Fibroblast of upper back skin (primary cell): ENCODE data around the gene TARS3.
"Not testable (repeated sequence)": the region's sequence is repeated elsewhere in the genome, so short reads cannot be mapped to it uniquely, and the experiment has no call there.

Experiments
- DNase-seq: peaks from one replicate; pipeline ENCODE4 v3.0.0-alpha.2; 2013

Gene TARS3

DNA sequence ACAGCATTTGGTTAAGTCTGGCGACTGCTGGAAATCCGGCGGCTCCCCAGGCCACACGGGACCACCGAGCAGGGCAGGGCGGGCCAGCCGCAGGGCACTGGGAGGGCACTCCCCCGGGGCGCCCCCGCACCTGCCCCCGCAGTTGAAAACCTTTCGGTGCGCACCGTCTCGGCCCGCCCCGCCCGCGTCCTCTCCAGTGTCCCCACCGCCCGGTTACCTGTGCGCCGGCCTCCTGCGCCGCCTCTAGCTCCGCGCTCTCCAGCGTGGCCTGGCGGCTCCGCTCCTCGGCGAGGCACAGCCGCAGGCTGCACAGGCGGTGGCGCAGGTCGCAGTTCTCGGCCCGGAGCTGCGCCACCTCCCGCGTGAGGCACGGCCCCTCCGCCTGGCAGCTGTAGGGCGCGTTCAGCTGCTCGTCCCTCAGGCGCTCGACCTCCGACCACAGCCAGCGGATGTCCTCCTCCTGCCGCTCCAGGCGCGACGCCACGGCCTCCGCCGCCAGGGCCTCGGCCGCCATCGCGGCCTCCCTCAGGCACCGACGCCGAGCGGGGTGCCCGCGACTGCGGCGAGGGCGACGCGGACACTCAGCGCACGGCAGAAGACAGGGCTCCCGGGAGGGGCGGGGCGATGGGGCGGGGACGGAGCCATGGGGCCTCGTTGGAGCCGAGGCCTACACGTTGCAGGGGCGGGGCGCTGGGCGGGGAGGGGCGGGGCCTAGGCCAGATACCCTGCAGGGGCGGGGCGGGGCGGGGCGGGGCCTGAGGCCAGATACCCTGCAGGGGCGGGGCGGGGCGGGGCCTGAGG, at the start of gene TARS3:
TARS3 (minus strand) TSS at position 600 of the 801 bp plus-strand sequence; CDS start at position 514, 86 bp downstream.
- peak; percentile 87 for DNase-seq

DNA sequence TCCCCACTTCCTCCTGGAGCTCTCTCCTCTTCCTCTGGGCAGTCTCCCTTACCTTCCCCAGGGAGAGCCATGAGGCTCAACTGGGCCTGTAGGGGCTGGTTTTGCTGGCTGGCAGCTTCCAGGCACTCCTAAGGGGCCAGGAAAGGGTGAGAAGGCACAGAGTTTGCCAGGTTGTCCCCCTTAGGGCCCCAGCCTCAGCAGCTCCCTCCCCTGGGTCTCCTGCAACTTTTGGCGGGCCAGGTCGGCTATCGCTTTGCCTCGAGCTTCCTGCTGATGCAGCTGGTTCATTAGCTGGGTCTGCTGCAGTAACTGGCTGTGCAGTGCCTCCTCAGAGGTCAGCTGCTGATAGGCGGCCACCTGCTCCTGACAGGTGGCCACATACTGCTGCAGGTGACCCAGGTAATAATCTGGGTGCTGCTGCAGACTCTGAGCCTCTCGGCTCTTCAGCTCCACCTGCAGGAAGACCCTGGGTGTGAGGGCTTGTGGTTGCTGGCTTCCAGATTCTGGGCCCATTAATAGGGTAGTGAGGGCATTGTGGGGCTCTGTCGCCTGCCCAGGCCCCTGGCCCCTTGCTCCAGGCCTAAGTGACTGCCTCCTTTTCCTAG, 49.3 kb upstream of the TARS3 start:
- DNase-seq = no peak

DNA sequence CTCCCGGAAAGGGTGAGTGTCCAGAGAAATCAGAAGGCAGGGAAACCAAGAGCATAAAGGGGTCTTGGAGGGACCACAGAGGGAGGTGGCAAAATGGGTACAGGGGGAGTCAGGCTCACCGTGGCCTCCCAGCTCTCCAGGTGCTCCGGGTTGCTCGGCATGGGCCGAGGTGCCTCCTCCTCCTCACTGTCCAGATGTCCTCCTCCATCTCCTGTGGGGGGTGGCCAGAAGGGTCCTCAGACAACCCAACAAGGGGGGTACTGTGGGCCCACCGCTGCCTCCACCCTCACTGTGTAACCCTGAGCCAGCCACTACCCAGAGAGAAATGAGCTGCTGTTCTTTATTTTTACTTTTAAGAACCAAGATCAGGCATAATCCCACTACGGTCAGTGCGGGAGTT, 48.6 kb upstream of the TARS3 start:
- DNase-seq = no peak

DNA sequence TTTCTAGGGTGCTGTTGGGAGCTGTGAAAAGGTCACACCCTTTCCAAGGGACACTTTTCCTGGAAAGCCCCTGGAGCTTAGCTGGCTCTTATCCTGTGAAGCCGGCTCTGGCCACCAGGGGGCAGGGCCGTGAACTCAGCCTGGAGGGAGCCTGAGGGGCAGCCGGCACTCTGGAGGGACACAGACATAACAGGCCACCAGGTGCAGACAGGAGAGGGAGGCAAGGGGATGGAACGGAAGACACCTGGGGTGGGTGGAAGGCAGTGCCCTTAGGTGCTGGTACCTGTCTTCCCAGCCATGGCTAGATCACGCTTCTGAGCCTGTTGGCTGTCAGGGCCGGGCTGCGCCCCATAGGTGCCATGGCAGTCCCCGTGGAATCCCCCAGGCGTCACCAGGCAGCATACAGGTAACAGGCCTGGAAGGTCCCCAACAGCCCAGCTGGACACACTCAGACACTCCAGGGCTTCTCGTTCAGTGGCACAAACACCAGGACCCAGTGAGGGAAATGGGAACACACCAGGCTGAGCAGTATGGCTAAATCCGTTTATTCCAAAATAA, 42.9 kb upstream of the TARS3 start:
- not testable (repeated sequence) for DNase-seq

DNA sequence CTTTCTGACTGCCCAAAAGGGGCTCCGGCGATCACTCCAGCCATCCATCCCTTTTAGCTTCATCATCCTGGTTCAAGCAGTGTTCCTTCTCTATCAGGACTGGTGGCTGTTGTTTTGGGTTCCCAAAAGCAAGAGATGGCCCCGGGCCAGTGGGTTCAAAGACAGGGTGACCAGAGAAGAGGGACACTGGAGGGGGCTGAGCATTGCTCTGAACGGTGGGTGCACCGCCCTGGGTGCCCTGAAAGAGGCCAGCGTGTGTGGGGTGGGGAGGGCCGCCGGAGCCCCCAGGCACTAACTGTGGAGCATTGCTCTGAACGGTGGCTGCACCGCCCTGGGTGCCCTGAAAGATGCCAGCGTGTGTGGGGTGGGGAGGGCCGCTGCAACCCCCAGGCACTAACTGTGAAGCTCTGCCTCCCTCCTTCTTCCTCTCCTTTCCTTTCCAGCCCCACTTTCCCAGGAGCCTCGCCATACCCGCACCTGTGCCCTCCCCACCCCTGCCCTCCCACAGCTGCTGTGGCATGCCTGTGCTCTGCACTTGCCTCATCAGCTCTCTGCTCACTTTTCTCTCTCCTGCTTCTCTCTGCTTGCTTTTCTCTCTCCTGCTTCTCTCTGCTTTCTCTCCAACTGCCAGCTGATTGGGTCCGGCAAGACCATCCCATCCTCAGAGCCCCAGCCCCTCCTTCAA, 41.6 kb upstream of the TARS3 start:
- no peak for DNase-seq

DNA sequence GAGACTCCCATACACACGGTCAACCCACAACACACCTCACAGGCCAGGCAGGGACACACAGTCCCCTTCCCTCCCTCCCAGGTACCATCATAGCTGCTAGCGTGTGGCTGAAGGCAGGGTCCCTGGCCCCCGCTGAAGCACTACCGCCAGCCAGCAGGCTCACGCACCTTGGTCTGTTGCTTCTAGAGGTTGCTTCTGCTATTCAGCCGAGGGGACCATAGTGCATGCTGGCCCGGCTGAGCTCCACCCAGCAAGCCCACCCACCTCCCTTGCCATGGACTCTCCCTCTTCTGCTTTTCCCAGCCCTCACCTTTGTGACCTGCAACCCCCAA, 41.0 kb upstream of the TARS3 start:
- not testable (repeated sequence) for DNase-seq

DNA sequence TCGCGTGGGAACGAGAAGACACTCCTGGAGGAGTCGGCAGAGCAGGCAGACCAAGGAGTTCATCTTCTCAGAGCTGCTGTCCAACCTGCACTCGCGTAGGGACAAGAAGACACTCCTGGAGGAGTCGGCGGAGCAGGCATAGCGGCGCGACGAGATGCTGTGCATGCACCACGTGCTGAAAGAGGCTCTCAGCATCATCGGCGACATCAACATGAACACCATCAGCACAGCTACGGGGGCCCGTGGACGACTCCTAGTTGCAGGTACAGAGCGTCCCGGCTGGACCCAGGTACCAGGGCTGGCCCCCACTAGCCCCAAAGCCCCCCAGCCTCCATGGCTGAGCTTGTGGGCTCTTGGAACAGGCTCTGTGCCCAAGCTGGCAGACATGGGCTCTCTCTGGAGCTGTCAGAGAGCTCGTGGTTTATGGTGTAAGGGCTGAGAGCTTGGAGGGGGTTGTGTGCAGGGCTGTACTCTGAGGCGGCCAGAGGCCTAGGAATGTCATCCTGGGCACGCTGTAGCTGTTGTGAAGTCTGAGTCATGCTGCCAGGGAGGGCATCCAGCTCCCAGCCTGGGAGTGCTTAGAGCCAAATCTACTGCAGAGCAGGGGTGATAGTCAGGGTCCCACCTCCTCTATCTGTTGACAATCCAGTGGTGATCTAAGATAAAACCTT, 40.5 kb upstream of the TARS3 start:
- not testable (repeated sequence) for DNase-seq

DNA sequence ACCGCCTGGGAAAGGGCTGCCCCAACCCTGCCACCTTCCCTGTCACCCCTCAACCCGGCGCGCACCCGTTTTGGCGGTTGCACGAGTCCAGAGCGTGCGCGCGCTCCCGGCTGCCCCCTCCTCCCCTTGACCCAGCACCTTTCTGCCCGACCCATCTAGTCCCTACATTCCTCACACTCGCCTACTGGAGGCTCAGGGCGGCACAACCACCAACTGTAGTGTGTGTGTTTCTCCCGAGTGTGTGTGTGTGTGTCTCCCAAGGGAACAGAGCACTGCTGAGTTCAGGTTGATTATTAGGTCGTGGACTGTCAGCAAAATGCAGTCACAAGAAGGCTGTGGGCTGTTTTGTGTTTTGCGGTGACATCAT, 22.4 kb upstream of the TARS3 start:
- not testable (repeated sequence) for DNase-seq

DNA sequence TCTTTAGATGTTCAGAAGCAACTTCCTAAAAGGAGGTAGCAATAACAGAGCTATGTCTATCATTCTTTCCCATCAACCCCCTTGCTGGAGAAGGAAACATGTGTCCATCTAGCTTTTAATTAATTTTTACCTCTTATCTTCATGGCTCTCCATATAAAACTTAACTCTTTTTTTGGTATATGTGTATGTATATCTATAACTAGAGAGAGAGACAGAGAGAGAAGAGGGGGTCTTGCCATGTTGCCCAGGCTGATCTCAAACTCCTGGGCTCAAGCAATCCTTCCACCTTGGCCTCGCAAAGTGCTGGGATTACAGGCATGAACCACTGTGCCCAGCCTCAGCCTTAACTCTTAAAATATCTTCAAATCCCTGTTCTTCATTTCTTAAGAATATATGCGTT, 10.6 kb upstream of the TARS3 start:
- not testable (repeated sequence) for DNase-seq

DNA sequence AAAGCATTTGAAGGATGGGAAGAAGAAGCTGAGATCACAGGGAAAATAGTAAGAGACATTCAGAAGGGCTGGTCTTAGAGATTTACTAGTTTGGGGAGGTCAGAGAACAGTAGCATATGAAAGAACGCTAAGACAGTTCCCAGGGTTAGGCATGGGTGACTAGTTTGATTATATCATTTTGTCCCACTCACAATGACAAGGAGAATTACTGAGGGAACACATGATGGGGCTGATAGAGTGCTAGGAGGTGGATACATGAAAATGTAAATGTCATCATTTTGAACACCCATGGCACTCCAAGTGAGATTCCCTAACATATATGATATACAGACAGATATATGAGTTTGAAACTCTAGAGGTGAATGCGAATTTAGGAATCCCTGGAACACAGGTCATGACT, 9.3 kb upstream of the TARS3 start:
- DNase-seq = no peak

DNA sequence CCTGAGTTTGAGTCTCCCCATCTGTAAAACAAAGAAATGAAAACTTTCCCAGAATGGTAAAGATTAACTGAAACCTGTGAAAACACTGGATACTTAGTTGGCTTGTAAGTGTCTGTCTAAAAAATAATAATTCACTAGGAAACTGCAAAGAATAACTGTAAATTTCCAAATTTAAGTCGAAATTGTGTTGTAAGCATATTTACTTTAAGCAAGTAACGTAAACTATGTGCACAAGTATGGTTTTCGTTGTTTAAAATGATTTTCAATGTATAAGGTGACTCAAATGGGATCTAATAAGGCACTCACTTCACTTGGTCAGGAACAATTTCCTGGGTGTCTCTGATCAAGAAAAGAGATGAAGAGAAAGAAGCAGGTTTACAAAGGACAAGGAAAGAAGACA, 8.5 kb upstream of the TARS3 start:
- no peak for DNase-seq

DNA sequence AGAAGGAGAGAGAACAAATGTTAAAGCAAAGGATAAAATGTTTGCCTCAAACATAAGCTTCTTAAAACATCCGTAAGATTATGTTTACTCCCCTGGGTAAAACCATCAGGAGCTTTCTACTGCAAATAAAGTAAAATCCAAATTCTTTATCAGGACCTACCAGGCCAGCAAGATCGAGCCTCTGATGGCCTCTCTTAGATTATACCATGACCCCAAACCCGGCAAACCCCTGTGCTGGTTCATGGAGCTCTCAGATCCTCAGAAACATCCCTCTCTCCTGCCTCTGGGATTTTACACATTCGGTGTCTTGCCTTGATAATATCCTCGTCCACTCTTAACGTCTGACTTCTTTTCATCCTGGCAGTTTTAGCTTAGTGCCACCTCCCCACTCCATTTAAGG, 7.5 kb upstream of the TARS3 start:
- DNase-seq = no peak

DNA sequence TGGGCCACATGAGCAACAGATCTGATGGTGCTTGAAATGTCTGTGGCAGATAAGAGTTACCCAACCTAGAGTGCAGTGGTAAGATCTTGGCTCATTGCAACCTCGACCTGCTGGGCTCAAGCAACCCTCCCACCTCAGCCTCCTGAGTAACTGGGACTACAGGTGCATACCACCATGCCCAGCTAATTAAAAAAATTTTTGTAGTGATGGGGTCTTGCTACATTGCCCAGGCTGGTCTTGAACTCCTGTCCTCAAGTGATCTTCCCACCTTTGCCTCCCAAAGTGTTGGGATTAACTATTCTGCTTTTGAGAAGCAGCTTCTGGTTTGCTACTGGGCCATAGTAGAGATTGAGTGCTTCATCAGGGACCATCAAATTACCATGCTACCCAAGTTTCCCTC, 2.9 kb upstream of the TARS3 start:
- DNase-seq = no peak

DNA sequence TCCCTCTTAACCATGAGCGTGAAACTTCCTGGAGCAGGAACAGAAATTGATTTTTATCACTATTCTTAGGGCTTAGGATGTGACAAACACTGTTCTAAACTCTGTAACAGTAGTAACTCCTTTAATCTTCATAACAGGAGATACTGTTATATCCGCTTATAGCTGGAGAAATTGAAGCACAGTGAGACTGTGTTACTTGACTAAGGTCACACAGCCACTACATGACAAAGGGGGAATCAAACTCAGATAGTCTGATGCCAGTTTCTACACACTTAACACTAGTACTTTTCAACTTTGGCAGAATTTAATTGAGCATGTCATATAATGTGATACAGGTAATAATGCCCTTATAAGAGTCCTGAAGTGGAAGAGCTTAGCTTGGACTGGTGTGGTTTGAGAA, 800 bp upstream of the TARS3 start:
- DNase-seq = no peak

DNA sequence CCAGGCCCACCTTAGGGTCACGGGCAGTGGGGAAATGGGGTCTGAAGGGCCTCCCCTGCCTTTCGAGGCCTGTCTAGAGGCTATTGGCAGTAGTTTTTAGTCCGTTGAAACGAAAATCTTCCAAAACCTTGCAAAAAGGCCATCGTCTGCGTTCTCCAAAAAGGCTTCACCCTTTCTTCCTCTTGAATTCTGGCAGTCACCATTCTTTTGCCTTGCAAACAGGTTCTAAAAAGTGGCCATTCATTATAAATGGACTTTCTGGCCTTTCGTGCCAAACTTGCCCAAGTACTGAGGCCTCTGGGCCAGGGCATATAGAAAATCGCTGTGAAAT, 367 bp upstream of the TARS3 start:
- no peak for DNase-seq

DNA sequence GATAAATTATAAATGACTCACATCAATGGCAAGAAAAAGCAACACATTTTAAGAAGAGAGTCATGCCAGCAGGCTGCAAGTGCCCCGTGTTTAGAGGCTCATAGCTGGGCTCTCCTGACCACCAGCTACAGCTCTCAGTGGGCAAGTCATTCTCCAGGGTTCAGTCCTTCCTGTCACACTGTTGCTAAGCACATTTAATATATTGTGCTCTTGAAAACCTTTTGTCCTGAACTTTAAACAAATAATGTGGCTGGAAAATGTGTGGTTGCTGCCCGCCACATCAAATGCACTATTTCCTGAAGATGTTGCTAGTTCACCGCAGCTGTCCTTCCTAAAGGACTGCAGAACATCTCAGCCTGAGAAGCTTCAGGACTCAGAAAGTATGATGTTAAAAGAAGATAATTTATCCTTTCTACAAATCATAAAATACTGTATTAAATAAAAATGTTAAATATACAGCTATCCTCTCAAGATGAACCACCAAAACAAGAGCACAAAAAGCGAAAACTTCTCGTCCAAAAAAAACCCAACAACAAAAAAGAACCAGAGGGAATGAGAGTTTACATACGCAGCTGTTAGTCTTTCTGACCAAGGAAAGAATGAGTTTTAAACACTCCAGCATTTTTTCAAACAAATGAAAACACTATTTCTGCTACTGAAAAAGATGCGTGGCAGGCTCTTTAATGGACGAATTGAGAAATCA, 951 bp downstream of the TARS3 start:
- DNase-seq = peak; percentile 10

DNA sequence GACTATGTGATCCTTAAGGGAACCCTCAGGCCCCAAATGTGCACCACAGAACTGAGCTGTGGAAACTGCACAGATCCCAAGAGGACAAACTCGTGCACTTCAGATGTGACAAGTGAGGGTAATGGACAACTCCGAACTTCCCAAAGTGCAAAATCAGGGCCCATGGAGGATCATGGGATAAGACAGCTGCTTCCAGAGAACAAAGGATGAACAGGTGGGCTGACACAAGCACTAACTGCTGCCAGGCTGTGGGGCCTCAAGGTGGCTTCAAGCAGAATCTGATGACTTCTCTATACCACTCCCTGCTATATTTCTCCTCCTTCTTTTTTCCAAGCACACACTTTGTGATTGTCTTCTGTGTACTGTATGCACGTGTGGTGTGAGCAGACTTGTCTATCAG, 5.4 kb downstream of the TARS3 start:
- no peak for DNase-seq

DNA sequence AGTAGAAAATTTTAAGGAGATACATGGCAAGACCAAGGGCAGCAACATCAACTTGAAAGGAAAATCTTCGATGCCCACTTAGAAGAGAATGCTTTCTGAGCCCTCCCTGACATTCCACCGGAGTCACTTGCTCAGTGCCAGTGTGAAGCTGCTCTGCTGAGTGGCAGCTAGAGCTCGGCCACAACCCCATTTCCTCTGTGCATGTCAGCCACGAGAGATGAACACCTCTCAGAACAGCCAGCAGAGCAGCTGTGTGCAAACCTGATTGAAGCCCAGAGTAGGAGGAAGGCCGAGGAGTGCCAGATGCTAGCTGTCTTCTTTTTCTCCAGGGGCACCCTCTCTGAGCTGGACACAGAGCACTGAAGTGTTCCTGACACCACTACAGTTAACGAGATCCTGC, 12.2 kb downstream of the TARS3 start:
- DNase-seq = no peak

DNA sequence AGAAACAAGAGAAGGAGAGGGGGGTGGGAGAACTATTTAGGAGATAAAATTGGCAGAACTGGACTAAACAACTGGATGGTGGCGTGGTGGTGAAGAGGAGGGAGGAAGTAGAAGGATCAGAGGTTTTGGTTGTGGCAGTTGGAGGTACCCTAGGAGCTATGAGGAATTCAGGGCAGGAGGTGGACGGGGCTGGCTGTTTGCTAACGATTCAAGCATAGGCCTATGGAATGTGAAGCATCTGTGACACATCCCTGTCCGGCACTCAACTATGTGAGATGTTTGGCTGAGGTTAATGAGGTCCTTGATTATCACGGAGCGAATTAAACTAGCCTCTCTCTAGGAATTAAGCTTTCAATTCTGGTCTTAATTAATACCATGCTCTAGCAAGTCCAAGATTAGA, 13.5 kb downstream of the TARS3 start:
- DNase-seq = peak; percentile 61

DNA sequence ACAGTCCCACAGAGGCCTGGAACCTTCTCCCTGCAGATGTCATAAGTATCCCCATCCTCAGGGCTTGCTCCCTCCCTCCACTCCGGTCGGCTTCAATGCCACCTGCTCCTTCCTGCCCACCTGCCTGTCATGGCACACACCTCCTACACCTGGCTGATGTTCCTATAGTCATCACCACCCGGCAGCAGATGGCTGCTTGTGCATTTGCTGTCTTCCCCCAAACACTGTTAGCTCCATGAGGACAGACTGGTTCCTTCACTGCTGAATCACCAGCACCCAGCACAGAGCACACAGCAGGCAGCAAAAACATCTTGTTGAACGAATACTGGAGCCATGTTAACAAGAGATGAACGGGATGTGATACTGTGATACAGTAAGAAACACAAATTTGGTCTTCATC, 14.8 kb downstream of the TARS3 start:
- no peak for DNase-seq

DNA sequence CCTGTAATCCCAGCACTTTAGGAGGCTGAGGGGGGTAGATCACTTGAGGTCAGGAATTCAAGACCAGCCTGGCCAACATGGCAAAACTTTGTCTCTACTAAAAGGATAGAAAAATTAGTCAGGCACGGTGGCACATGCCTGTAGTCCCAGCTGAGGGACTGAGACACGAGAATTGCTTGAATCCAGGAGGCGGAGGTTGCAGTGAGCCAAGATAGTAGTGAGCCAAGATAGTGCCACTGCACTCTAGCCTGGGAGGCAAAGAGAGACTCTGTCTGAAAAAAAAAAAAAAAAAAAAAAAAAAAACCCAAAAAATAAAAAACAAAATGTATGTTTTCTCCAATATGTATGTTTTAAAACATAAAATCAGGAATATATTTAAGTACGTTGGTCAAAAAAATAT, 16.3 kb downstream of the TARS3 start:
- no peak for DNase-seq

DNA sequence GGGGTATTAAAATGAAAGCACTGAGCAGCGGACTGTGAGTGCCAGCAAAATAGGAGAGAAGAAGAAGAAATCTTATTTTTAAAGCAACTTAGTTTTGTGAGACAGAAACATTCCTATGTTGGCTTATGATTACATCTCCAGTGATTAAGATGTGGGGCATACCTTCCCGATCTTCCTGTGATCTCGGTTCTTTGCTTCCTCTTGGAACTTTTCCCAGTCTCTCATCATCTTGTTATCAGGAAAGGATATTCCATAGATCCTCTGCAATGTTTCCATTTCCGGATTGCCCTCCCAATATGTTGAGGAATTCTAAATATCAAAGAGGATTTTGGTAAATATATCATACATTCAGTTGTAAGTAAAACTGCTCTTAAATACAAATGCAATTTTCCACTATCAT, 22.2 kb downstream of the TARS3 start:
- no peak for DNase-seq

DNA sequence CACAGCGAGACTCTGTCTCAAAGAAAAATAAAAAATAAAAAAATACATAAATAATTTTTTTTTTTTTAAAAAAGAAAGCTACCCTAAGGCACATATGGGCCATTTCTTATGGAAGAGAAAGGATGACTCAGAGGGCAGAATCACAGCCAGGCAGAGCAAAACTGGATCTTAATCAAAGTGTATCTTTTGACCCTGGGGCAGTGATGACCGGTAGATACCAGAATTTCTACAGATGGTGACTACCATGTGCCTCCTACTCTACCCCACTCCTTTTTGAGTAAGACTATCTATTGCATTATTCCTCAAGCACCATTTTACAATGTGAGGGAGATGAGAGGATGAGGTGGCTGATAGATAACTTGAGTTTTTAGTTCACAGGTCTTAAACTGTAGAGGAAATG, 26.0 kb downstream of the TARS3 start:
- DNase-seq = no peak
